ENCODE measurements around the gene TIAM1.

GRCh38 chr21:31193761-31194160 lies 150.3 kb downstream of the TIAM1 start:
- TF ChIP-seq CTCF (IDR thresholded peaks at IDR 0.05; ENCODE audit: low read depth, low read length, poor library complexity, severe bottlenecking) (no peak), EZH2phosphoT487 (IDR thresholded peaks at IDR 0.05; ENCODE audit: borderline replicate concordance, low read length) (no peak)

Data from DOHH2 (cell line).